ENCODE results near the gene PSMB2. TPM values are rescaled to one million over a fixed set of nuclear protein-coding genes. Genes with fewer than 3 reads are reported as not detected.

Gene PSMB2
- total RNA-seq, 1 experiment from 2014 or later, result 122 TPM

GRCh38 chr1:35598895-35599294, 42.4 kb downstream of the PSMB2 start:
- ChIA-PET POLR2A (no interaction called here), CTCF (no interaction called here), RAD21 (ENCODE audit: low non-redundant PET in 1 of 2, low total read pairs in 2 of 2, uncharacterized antibody in 2 of 2, unreplicated experiment in 2 of 2) (no interaction called here)
- Histone ChIP-seq H3K4me2 (ENCODE audit: low read length) (no peak overlapping the region), H3K36me3 (ENCODE audit: control insufficient read depth in 1 of 2, insufficient read depth in 2 of 2, low read length in 2 of 2) (peaks cover 29 to 47% of the 10 kb centered on the region in 2 experiments; a peak in 3 of 4 replicates), H4K20me1 (ENCODE audit: insufficient read depth) (peaks cover 4% of the 10 kb centered on the region; the same call in 1 of the 2 replicates), H2AFZ (ENCODE audit: low read depth, low read length, poor library complexity, severe bottlenecking) (no peak overlapping the region), H3K27ac (ENCODE audit: low read depth, low read length) (no peak overlapping the region), H3K79me2 (ENCODE audit: insufficient read depth, low read length) (peaks cover 6% of the 10 kb centered on the region; the same call in 1 of the 2 replicates), H3K9me2 (ENCODE audit: insufficient read depth) (no peaks in the 10 kb centered on the region), H3K9me3 (ENCODE audit: control insufficient read depth in 1 of 2, insufficient read depth in 1 of 2, low read depth in 1 of 2, low read length in 2 of 2) (no peaks in the 10 kb centered on the region), H3K4me3 (replicated peaks in 1 of 2; ENCODE audit: low read depth in 1 of 2, low read length in 2 of 2) (no peak overlapping the region), H3K9ac (ENCODE audit: low read length) (no peak overlapping the region), H3K4me1 (ENCODE audit: control insufficient read depth in 1 of 2, insufficient read depth in 2 of 2, low read length in 2 of 2) (no peaks in the 10 kb centered on the region), H3K27me3 (ENCODE audit: insufficient read depth, low read length) (no peaks in the 10 kb centered on the region)
- intact Hi-C loops (cut with micrococcal nuclease), result no loop called here
- TF ChIP-seq, protein P1, sequence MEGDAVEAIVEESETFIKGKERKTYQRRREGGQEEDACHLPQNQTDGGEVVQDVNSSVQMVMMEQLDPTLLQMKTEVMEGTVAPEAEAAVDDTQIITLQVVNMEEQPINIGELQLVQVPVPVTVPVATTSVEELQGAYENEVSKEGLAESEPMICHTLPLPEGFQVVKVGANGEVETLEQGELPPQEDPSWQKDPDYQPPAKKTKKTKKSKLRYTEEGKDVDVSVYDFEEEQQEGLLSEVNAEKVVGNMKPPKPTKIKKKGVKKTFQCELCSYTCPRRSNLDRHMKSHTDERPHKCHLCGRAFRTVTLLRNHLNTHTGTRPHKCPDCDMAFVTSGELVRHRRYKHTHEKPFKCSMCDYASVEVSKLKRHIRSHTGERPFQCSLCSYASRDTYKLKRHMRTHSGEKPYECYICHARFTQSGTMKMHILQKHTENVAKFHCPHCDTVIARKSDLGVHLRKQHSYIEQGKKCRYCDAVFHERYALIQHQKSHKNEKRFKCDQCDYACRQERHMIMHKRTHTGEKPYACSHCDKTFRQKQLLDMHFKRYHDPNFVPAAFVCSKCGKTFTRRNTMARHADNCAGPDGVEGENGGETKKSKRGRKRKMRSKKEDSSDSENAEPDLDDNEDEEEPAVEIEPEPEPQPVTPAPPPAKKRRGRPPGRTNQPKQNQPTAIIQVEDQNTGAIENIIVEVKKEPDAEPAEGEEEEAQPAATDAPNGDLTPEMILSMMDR (IDR thresholded peaks at IDR 0.05 in 2 of 3, conservative IDR thresholded peaks at IDR 0.05 in 1 of 3; ENCODE audit: borderline replicate concordance in 1 of 3, insufficient read depth in 1 of 3, low read depth in 2 of 3, low read length in 2 of 3), result no peak
- TF ChIP-seq SRF (IDR thresholded peaks at IDR 0.05; ENCODE audit: low read depth) (no peak), TCF7L2 (IDR thresholded peaks at IDR 0.05; ENCODE audit: borderline replicate concordance, extremely low read depth, insufficient read depth, insufficient read length) (no peak), REST (IDR thresholded peaks at IDR 0.05; ENCODE audit: low read depth) (no peak), ATF3 (IDR thresholded peaks at IDR 0.05) (no peak), EGR1 (IDR thresholded peaks at IDR 0.05; ENCODE audit: low read depth) (no peak), SIN3A (IDR thresholded peaks at IDR 0.05; ENCODE audit: low read depth) (no peak), FOSL1 (IDR thresholded peaks at IDR 0.05; ENCODE audit: low read depth) (no peak), ZNF274 (IDR thresholded peaks at IDR 0.05; ENCODE audit: low read depth, low read length) (no peak), EZH2phosphoT487 (IDR thresholded peaks at IDR 0.05; ENCODE audit: borderline replicate concordance) (no peak), JUND (IDR thresholded peaks at IDR 0.05) (no peak), RAD21 (IDR thresholded peaks at IDR 0.05; ENCODE audit: low read depth) (no peak), YY1 (IDR thresholded peaks at IDR 0.05; ENCODE audit: extremely low read depth, insufficient replicate concordance, low read depth, low read length) (no peak), ELF1 (IDR thresholded peaks at IDR 0.05; ENCODE audit: borderline replicate concordance, low read depth) (no peak), ZFX (IDR thresholded peaks at IDR 0.05) (no peak), POLR2A (IDR thresholded peaks at IDR 0.05; ENCODE audit: borderline replicate concordance, extremely low read depth, insufficient read depth, insufficient read length) (no peak), EZH2 (IDR thresholded peaks at IDR 0.05) (no peak)
- TF ChIP-seq, protein P2, sequence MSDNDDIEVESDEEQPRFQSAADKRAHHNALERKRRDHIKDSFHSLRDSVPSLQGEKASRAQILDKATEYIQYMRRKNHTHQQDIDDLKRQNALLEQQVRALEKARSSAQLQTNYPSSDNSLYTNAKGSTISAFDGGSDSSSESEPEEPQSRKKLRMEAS (IDR thresholded peaks at IDR 0.05), result no peak
- TF ChIP-seq, protein P3, sequence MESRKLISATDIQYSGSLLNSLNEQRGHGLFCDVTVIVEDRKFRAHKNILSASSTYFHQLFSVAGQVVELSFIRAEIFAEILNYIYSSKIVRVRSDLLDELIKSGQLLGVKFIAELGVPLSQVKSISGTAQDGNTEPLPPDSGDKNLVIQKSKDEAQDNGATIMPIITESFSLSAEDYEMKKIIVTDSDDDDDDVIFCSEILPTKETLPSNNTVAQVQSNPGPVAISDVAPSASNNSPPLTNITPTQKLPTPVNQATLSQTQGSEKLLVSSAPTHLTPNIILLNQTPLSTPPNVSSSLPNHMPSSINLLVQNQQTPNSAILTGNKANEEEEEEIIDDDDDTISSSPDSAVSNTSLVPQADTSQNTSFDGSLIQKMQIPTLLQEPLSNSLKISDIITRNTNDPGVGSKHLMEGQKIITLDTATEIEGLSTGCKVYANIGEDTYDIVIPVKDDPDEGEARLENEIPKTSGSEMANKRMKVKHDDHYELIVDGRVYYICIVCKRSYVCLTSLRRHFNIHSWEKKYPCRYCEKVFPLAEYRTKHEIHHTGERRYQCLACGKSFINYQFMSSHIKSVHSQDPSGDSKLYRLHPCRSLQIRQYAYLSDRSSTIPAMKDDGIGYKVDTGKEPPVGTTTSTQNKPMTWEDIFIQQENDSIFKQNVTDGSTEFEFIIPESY (IDR thresholded peaks at IDR 0.05; ENCODE audit: extremely low read depth, insufficient replicate concordance, low read length), result no peak
- ATAC-seq, result no peak
- no peak for DNase-seq (ENCODE audit: low read depth, low spot score)
- BruUV-seq (replicated peaks), result no TSS peak

Measured in HCT116 (cell line).